ENCODE measurements around the gene GALNT2. TPM values are rescaled to one million over a fixed set of nuclear protein-coding genes. Genes with fewer than 3 reads are reported as not detected.

GALNT2 gene
- total and polyA plus RNA-seq, 9 of the 15 experiments (the other 6 are each of a cell fraction or from before 2014, with no cell fraction given), result 1.6 to 106 (median 51.9) TPM

- TF ChIP-seq THAP7 (CRISPR knock-in tag; IDR thresholded peaks at IDR 0.05), result no peak
- no peak for TF ChIP-seq IRF1 (CRISPR knock-in tag; IDR thresholded peaks at IDR 0.05; ENCODE audit: borderline replicate concordance)
- peak; percentile 25; the same call in 1 of the 2 replicates for TF ChIP-seq MECOM (CRISPR knock-in tag; IDR thresholded peaks at IDR 0.05)
- peak; percentile 86 for TF ChIP-seq TFE3 (CRISPR knock-in tag; IDR thresholded peaks at IDR 0.05)
- TF ChIP-seq ID3 (CRISPR knock-in tag; IDR thresholded peaks at IDR 0.05), result no peak
- TF ChIP-seq ID3 (tag; IDR thresholded peaks at IDR 0.05), result peak; percentile 24; the same call in 1 of the 2 replicates
- no peak for TF ChIP-seq NR2C2 (CRISPR knock-in tag; IDR thresholded peaks at IDR 0.05)
- TF ChIP-seq NR2C2 (tag; IDR thresholded peaks at IDR 0.05), result peak; percentile 73
- no peak for TF ChIP-seq EHMT2 (IDR thresholded peaks at IDR 0.05)
- TF ChIP-seq CCAR2 (IDR thresholded peaks at IDR 0.05; ENCODE audit: low read depth, low read length), result no peak
- no peak for TF ChIP-seq ZNF133 (CRISPR knock-in tag; IDR thresholded peaks at IDR 0.05)
- TF ChIP-seq USF1 (CRISPR knock-in tag; IDR thresholded peaks at IDR 0.05), result peak; percentile 86
- 0 out of 2 replicates have a peak, but pooled peaks have one; percentile 12 for TF ChIP-seq ZNF589 (CRISPR knock-in tag; IDR thresholded peaks at IDR 0.05; ENCODE audit: low read depth)
- 0 out of 2 replicates have a peak, but pooled peaks have one; percentile 0 for TF ChIP-seq GABPA (tag; conservative IDR thresholded peaks at IDR 0.05; ENCODE audit: low read depth)
- TF ChIP-seq COPS2 (conservative IDR thresholded peaks at IDR 0.05), result no peak
- no peak for TF ChIP-seq ZNF584 (CRISPR knock-in tag; IDR thresholded peaks at IDR 0.05; ENCODE audit: low read depth)
- peak; percentile 17; the same call in 1 of the 2 replicates for TF ChIP-seq CBFA2T2 (conservative IDR thresholded peaks at IDR 0.05)
- TF ChIP-seq ZNF644 (tag; IDR thresholded peaks at IDR 0.05; ENCODE audit: low read depth), result peak; percentile 20; the same call in 1 of the 2 replicates
- no peak for TF ChIP-seq SP2 (IDR thresholded peaks at IDR 0.05; ENCODE audit: extremely low read depth, low read depth, low read length, poor library complexity, severe bottlenecking)
- TF ChIP-seq NFE2L1 (tag; IDR thresholded peaks at IDR 0.05; ENCODE audit: borderline replicate concordance, low read depth), result no peak
- TF ChIP-seq ZBTB1 (CRISPR knock-in tag; IDR thresholded peaks at IDR 0.05; ENCODE audit: borderline replicate concordance, low read depth), result no peak
- TF ChIP-seq ZNF311 (CRISPR knock-in tag; IDR thresholded peaks at IDR 0.05), result no peak
Measured at GRCh38 chr1:230123280-230124185, 56.5 kb downstream of the GALNT2 start (continued).

Data from K562 (cell line).